NCI-H2196 (cell line): Measurements from ENCODE around the gene PMEL.
"Not testable (repeated sequence)": the region's sequence is repeated elsewhere in the genome, so short reads cannot be mapped to it uniquely, and the experiment has no call there.

Experiments
- DNase-seq: peaks from one replicate; lab custom pipeline; 2025; ENCODE audit not compliant: unreplicated experiment; lab: John Stamatoyannopoulos, UW

Gene PMEL

GRCh38 chr12:55983232-55983842, 17.5 kb upstream of the PMEL start:
- no peak for DNase-seq

DNA sequence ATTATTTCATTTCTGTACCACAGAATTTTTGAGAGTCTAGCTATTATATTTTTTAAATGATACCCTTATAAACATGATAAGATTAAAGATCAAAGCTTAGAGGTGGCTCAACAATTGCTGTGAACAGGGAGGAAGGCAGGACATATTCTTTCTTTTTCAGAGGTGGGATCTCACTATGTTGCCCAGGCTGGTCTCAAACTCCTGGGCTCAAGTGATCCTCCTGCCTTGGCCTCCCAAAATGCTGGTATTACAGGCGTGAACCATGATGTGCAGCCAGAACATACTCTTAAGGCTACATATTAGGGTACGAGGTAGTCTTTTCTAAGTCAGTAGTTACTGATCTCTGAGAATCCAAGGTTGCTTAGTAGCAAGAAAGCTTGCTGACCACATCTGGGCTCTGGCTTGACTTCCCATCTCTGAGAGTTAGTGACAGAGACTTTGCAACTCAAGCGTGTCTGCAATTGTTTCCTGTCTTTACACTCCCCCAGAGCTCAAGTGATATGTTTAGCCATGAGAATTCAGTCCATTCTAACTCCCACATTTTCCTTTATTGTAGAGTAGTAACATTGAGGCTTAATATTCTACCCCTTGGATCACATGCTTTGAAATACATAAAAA, 16.6 kb upstream of the PMEL start:
- DNase-seq = no peak

DNA sequence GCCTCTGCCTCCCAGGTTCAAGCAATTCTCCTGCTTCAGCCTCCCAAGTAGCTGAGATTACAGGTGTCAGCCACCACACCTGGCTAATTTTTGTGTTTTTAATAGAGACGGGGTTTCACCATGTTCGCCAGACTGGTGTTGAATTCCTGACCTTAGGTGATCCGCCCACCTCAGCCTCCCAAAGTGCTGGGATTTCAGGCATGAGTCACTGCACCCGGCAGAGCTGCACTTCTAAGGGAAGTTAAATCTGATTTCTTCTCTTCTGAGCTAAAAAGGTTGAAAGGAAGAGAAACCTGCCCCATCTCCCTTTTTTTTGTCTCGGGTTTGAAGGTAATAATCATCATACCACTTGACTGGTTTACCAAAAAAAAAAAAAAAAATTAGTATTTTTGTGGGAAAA, 16.0 kb upstream of the PMEL start:
- not testable (repeated sequence) for DNase-seq

GRCh38 chr12:55979069-55979468, 13.2 kb upstream of the PMEL start:
- no peak for DNase-seq

DNA sequence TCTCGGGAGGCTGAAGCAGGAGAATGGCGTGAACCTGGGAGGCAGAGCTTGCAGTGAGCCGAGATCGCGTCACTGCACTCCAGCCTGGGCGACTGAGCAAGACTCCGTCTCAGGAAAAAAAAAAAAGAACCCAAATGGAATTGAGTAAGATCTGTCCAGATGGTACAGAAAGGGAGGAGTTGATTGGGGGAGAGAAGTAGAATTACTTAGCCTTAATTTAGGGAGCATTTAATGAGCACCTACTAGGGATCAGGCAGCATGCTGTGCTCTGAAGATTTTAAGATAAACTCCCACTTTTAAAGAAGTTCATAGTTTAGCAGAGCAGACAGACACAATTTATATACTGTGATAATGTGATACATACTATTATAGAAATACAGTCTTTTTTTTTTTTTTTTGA, 12.6 kb upstream of the PMEL start:
- DNase-seq = no peak

DNA sequence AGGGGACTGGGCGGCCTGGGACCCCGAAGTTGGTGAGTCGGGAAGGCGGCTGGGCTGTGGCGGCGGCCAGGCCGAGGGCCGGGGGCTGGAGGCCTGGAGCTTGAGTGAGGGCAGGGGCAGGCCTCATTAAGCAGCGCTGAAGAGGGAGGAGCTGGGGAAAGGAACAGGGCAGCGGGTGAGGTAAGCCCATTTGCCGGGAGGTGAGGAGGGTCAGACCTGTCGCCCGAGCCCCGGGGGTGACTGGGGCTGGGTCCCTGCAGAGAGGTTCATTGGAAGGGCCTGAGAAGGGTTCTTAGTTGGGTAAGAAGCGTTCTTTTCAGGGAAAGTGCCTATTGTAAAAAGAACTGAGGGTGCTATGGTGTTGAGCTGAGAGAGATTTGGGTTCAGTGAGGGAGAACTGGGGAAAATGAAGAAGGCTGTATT, 8.5 kb upstream of the PMEL start:
- DNase-seq = peak; percentile 36

DNA sequence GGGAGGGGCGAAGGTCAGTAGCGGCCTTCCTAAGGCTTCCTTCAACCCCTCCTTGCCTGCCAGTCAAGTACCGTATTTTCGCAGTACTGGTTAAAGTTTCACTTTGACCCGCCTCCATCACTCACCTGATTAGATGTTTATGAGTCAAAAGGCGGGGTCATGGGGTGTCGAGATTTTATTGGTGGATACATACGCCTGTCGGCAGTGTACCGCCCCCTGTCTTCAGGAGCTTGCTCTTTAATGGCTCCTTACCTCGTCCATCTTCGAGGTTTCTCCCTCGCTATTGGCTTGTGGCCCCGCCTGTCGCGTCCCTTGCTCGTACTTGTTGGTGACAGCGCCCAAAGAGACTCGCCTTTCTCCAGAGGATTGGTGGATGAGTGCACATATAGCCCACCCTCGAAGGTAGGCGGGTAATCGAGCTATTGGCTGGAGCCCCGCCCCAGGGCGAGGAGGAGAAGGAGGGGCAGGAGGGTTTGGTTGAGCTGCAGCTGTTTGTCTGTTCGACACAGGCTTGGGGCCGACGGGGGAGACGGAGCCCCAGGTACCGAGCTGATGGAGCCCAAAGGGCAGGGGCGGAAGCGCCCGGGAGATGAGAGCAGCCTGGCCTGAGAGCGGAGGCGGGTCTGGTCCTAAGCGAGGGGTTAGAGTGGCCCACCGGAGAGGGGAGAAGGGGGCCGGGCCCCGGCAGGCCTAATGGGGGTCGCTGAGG, 7.9 kb upstream of the PMEL start, which contains the start of gene RAB5B:
Gene RAB5B, plus strand, starts transcription at position 480 of the 709 bp plus-strand sequence. CDS start 12,883 bp downstream, outside the sequence.
- DNase-seq = peak; percentile 100

DNA sequence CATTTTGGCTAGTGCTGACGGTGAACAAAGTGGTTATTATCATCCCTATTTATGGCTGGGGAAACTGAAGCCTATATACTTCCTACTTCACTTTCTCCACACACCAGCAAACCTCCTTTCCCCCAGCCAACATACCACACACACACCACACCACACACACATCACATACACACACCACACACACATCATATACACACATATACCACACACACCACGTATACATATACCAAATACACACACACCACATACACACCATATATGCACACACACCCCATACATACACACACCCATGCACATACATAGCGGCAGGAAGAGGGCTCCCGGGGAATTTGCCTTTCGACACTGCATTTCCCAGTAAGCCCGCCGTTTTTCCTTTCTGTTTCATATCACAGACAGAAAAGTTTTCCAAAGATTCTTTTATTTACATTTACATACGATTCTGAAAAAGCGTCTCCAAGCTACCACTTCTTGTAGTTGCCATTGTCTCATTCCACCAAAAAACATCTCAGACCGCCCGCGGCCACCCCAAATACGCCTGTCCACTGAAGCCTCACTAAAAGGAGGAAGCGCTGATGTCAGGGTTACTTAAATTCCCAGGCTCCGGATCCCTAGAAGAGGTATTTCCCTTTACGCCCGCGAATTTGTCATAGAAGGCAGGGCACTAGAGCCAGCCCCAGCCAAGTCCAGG, 7.2 kb upstream of the PMEL start:
- DNase-seq = no peak

DNA sequence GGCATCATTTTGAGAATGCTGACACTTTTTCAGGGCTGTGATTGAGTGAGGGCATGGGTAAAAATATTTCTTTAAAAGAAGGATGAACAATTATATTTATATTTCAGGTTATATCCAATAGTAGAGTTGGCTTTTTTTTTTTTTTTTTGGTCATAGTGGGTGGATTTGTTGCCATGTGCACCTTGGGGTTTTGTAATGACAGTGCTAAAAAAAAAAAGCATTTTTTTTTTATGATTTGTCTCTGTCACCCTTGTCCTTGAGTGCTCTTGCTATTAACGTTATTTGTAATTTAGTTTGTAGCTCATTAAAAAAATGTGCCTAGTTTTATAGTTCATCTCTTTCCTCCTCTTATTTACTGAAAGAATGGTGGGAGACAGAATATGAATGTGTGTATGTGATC, 6.6 kb upstream of the PMEL start:
- no peak for DNase-seq

DNA sequence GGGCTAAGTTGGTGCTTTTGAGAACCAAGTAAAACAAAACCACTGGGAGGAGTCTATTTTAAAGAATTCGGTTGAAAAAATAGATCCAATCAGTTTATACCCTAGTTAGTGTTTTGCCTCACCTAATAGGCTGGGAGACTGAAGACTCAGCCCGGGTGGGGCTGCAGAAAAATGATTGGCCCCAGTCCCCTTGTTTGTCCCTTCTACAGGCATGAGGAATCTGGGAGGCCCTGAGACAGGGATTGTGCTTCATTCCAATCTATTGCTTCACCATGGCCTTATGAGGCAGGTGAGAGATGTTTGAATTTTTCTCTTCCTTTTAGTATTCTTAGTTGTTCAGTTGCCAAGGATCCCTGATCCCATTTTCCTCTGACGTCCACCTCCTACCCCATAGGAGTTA, 6.2 kb upstream of the PMEL start:
- DNase-seq = no peak

DNA sequence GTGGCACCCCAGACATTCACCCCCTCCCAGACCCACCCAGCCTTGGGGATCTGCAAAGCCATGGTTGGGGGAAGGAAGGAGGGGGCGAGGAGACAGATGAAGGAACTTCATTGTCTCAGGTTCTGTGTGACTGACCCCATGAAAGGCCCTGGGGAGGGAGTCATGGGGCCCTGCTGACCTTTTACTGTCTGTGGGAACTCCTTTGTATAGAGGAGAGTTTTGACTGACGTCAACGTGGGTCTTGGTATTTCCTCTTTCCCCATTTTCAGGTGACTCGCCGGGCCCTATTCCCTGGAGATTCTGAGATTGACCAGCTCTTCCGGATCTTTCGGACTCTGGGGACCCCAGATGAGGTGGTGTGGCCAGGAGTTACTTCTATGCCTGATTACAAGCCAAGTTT, 4.9 kb upstream of the PMEL start:
- DNase-seq = no peak

GRCh38 chr12:55969356-55969755, 3.5 kb upstream of the PMEL start:
- no peak for DNase-seq

DNA sequence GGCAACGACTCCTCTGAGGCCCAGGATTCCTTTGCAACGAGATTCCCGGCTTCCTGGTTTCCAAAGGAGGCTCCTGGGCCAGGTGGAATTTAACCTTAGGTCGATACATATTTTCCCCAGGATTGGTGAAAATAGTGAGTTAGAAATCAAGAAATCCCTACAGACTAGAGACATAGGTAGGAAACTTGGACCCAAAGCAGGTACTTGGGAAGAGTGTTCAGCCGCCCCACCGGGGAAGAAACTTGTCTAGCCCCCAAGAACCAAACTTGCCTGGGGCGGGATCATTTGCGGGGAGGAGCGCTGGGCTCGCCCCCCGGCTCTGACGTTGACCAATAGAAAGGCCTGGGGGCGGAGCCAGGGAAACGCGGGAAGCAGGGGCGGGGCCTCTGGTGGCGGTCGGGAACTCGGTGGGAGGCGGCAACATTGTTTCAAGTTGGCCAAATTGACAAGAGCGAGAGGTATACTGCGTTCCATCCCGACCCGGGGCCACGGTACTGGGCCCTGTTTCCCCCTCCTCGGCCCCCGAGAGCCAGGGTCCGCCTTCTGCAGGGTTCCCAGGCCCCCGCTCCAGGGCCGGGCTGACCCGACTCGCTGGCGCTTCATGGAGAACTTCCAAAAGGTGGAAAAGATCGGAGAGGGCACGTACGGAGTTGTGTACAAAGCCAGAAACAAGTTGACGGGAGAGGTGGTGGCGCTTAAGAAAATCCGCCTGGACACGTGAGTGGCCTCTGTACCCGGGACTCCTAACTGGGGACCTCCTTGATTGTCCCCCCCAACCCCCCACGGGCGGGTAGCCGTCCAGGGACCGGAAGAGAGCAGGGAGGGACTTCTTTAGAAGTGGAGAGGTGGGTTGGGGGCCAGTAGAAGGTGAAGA, 803 bp upstream of the PMEL start, which contains the start of gene CDK2:
Gene CDK2, plus strand, starts transcription at position 423 of the 874 bp plus-strand sequence. Its CDS starts 179 bp downstream, at position 602.
- DNase-seq = peak; percentile 87

DNA sequence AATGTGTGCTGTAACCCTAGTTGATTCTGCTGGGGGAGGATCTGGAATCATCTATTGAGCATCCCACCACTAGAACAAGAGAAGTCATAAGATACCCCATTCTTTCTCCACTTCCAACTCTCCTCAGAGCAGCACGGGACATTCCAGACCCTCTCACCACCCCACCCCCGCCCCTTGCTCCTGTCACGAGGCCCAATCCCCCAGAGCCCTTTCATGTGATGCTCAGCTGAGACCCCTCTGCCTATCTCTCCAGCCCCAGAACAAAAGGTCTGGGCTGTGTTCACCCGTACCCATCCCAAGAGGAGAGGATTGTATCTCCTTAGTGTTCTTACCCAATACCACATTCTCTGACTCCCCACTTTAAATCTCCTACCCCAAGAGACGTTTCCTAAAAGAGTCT, 602 bp downstream of the PMEL start:
- DNase-seq = no peak

GRCh38 chr12:55963760-55964159, 2.1 kb downstream of the PMEL start:
- DNase-seq = no peak

GRCh38 chr12:55957106-55957859, 8.6 kb downstream of the PMEL start:
- DNase-seq = peak; percentile 74

DNA sequence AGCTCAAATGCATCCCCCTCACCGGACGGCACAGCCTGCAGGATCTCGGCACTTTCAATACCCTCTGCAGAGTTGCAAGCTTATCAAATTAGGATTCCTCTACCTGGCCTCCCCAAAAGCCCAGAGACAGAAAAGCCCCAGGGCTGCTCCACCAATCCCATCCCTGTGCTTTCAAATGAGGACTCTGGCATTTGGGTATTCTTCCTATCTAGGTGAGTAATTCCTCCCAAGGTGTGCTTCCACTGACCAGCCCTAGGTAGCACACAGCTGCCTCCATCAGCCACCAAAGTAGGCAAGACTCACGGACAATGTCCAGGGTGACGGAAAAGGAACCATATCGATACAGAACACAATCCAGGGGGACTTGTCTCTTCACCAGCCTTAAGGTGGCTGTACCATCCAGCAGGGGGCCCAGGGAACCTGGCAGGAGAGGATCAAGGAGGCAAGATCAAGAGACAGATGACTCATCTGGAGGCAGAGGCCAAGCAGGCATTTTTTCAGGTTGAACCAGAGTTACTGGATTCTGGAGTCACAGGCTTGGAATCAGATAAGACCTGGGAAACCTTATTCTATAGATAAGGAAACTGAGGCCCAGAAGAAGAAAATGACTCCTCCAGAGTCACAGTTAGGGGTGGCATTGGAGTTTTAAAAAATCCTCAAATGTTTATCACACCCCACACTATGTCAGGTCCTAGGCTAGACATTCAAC, 9.9 kb downstream of the PMEL start:
- peak; percentile 14 for DNase-seq

DNA sequence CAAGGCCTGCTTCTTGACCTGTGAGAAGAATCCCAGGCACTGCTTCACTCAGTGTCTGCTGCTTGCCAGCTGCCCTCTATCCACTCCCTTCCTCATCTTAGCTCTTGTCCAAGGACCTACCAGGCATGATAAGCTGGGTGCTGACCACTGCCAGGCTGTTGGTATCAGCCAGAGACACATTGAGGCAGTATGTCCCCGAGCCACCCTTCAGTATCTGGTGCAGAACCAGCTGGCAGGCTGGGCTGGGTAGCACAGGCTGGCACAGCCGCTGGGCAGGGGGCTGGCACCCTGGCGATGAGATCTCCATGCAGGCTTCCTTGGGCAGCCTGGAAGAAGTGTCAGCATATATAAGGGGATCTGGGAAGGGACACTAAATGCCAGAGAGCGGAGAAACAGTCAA, 10.5 kb downstream of the PMEL start:
- no peak for DNase-seq

DNA sequence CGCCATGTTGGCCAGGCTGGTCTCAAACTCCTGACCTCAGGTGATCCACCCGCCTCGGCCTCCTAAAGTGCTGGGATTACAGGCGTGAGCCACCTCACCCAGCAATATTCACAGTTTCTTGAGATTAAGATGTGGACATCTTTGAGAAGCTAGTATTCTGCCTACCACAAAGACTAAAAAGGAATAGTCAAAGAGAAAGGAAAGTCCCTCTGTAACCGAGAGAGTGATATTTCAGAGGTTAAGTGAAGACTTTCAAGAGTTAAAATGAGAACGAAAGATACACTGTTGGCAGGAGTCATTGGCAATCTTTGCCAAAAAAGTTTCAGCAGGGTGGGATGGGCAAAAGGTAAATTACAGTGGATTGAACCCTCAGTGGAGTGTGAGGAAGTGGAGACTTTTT, 19.3 kb downstream of the PMEL start:
- no peak for DNase-seq
